Activated CD4-positive, alpha-beta T cell treated with anti-CD3 and anti-CD28 coated beads, Interleukin-2, amount 50 U/mL, for 24 hours (primary cell): ENCODE measurements around the gene COPS6.

ENCODE experiments used
- DNase-seq, 2 donors: peaks; one replicate each; pipeline ENCODE4 v3.0.0-alpha.2; 2020; ENCODE audit warnings: low read depth in 1 of 2, low spot score in 1 of 2

The COPS6 gene

GRCh38 chr7:100079024-100079560 is 9.7 kb upstream of the COPS6 start:
- no peak for DNase-seq

GRCh38 chr7:100080907-100081534 is 7.7 kb upstream of the COPS6 start:
- DNase-seq = no peak

- DNase-seq = peak; percentile 96 to 99
These were observed 7.2 kb upstream of the COPS6 start, which contains the start of gene ZNF3 for GRCh38 chr7:100081535-100082102. Gene ZNF3, minus strand, starts transcription at chr7:100081723. Its CDS starts 4,366 bp downstream, at chr7:100077357.

- DNase-seq = no peak
These were observed 5.8 kb upstream of the COPS6 start for GRCh38 chr7:100082978-100083377.

GRCh38 chr7:100085515-100085914 is 3.3 kb upstream of the COPS6 start:
- no peak for DNase-seq

- DNase-seq = no peak
These were observed 1.6 kb upstream of the COPS6 start for GRCh38 chr7:100087055-100087750.

GRCh38 chr7:100088095-100088620 is 611 bp upstream of the COPS6 start:
- DNase-seq = no peak

- DNase-seq = no peak
These were observed 858 bp downstream of the COPS6 start for GRCh38 chr7:100089458-100090196.

- DNase-seq = no peak
These were observed 2.0 kb downstream of the COPS6 start for GRCh38 chr7:100090527-100091410.

GRCh38 chr7:100091411-100092181 is 2.8 kb downstream of the COPS6 start:
- DNase-seq = no peak

GRCh38 chr7:100093054-100093453 is 4.3 kb downstream of the COPS6 start:
- no peak for DNase-seq

- no peak for DNase-seq
These were observed 4.7 kb downstream of the COPS6 start for GRCh38 chr7:100093498-100093897.

GRCh38 chr7:100093925-100094486 is 5.2 kb downstream of the COPS6 start:
- DNase-seq = no peak

GRCh38 chr7:100095289-100095688 is 6.5 kb downstream of the COPS6 start:
- DNase-seq = no peak

- no peak for DNase-seq
These were observed 6.9 kb downstream of the COPS6 start for GRCh38 chr7:100095704-100096103.

- DNase-seq = no peak
These were observed 10.1 kb downstream of the COPS6 start for GRCh38 chr7:100098913-100099312.

- no peak for DNase-seq
These were observed 10.7 kb downstream of the COPS6 start for GRCh38 chr7:100099452-100099851.

GRCh38 chr7:100100420-100101015 is 11.7 kb downstream of the COPS6 start:
- DNase-seq = peak; percentile 72 to 81
